K562 (cell line): ENCODE data around the gene CHDH. TPM values are rescaled to one million over a fixed set of nuclear protein-coding genes. Genes with fewer than 3 reads are reported as not detected.

ENCODE experiments used
- ATAC-seq: fragments of 200-7000 bp; cut with Tn5 transposase; 3 replicates; pipeline ENCODE4 v1.9.1; 2020; ENCODE audit warnings: moderate library complexity
- BruUV-seq: library from RNA; stranded (reverse); fragments of 400-500 nt; replicated peaks from 2 replicates; lab custom pipeline; 2021; lab: Mats Ljungman, UMichigan
- CTCF ChIA-PET: fragments of 300-600 bp; formaldehyde crosslinking; extraction: SDS; loops from one replicate; lab custom pipeline; 2021; ENCODE audit warnings: low intra/inter-chr PET ratio; lab: Yijun Ruan, JAX
- POLR2A ChIA-PET: fragments of 300-600, 350-650 bp; sonication (Branson Sonifier 250); formaldehyde crosslinking; extraction: SDS; loops from one replicate; lab custom pipeline; 2021; ENCODE audit warnings: antibody characterized with exemption, inconsistent platforms; lab: Yijun Ruan, JAX
- DNase-seq, 4 experiments: peaks; one replicate each; pipeline versions ENCODE4 v3.0.0 to v3.0.0-alpha.2; 2011 to 2018; ENCODE audit warnings: low spot score in 3 of 4, mixed read lengths in 3 of 4; ENCODE audit errors: extremely low read depth in 1 of 4
- FAIRE-seq: peaks from 2 replicates; lab custom pipeline; 2011; peaks lifted over from hg19 to GRCh38; lab: Jason Lieb, UNC
- H2AFZ ChIP-seq: 2 replicates; pipeline ENCODE4 v1.6.0; 2011; ENCODE audit warnings: low read depth, low read length, control low read depth, inconsistent platforms
- H3K27ac ChIP-seq: fragments of 200-600 bp; 3 replicates; pipeline ENCODE4 v1.8.0; 2011; ENCODE audit warnings: low read depth, mild to moderate bottlenecking, control low read depth, inconsistent platforms, low read length, moderate library complexity, mixed read lengths; ENCODE audit errors: extremely low read depth
- H3K27me3 ChIP-seq, 2 experiments: fragments of 300-600 bp in 1 of 2; 2 replicates in 1 of 2; 3 replicates in 1 of 2; pipeline versions ENCODE4 v1.6.0 to v1.8.0; 2011; ENCODE audit warnings: inconsistent platforms in 2 of 2, low read length in 2 of 2, mild to moderate bottlenecking in 1 of 2, mixed read lengths in 1 of 2, moderate library complexity in 1 of 2; ENCODE audit not compliant: control insufficient read depth in 2 of 2, insufficient read depth in 2 of 2
- H3K36me3 ChIP-seq: fragments of 300-600 bp; 3 replicates; pipeline ENCODE4 v1.8.0; 2011; ENCODE audit warnings: mild to moderate bottlenecking, low read length, inconsistent platforms; ENCODE audit not compliant: control insufficient read depth, insufficient read depth
- H3K4me1 ChIP-seq, 2 experiments: fragments of 200-600 bp in 1 of 2; replicated peaks in 1 of 2; 2 replicates in 1 of 2; 3 replicates in 1 of 2; pipeline versions ENCODE4 v1.5.1 to v1.8.0; 2011; ENCODE audit warnings: inconsistent platforms in 2 of 2, low read length in 2 of 2, mild to moderate bottlenecking in 1 of 2, mixed read lengths in 1 of 2, moderate library complexity in 1 of 2; ENCODE audit not compliant: control insufficient read depth in 2 of 2, insufficient read depth in 2 of 2
- H3K4me2 ChIP-seq: 2 replicates; pipeline ENCODE4 v1.6.1; 2011; ENCODE audit warnings: low read length, control low read depth, inconsistent platforms, mixed read lengths; ENCODE audit not compliant: insufficient read depth
- H3K4me3 ChIP-seq: fragments of 200-600 bp; sonication (generic), shearing (Covaris generic); 2 replicates; pipeline ENCODE4 v1.5.1; 2016; ENCODE audit warnings: control low read depth, inconsistent platforms
- H3K79me2 ChIP-seq: fragments of 200-600 bp; 3 replicates; pipeline ENCODE4 v1.8.0; 2011; ENCODE audit warnings: low read length, inconsistent platforms; ENCODE audit not compliant: control insufficient read depth, insufficient read depth
- H3K9ac ChIP-seq, 2 experiments: 2 replicates each; pipeline versions ENCODE4 v1.6.0 to v1.6.1; 2011; ENCODE audit warnings: low read depth in 2 of 2, low read length in 2 of 2, control low read depth in 1 of 2, inconsistent platforms in 1 of 2, mild to moderate bottlenecking in 1 of 2, mixed read lengths in 1 of 2; ENCODE audit not compliant: insufficient read depth in 1 of 2
- H3K9me1 ChIP-seq: one replicate; pipeline ENCODE4 v1.6.0; 2011; ENCODE audit warnings: inconsistent platforms, mild to moderate bottlenecking, low read length, moderate library complexity; ENCODE audit not compliant: control insufficient read depth, insufficient read depth
- H3K9me3 ChIP-seq: replicated peaks from 2 replicates; pipeline ENCODE4 v1.5.1; 2011; ENCODE audit warnings: low read depth, low read length, inconsistent platforms; ENCODE audit not compliant: control insufficient read depth, insufficient read depth
- H4K20me1 ChIP-seq: replicated peaks from 2 replicates; pipeline ENCODE4 v1.6.1; 2011; ENCODE audit warnings: low read length, inconsistent platforms, mixed read lengths; ENCODE audit not compliant: control insufficient read depth, insufficient read depth
- CBX3 ChIP-seq, 2 experiments: IDR thresholded peaks; 1 replicate in 1 of 2; 2 replicates in 1 of 2; pipeline ENCODE4 v1.6.1; 2012; ENCODE audit warnings: inconsistent platforms in 2 of 2, low read length in 2 of 2, borderline replicate concordance in 1 of 2, control low read depth in 1 of 2
- HNRNPL ChIP-seq: fragments of 200-400 bp; formaldehyde crosslinking; IDR thresholded peaks from 2 replicates; pipeline ENCODE4 v1.6.1; 2017; ENCODE audit warnings: low read depth, mild to moderate bottlenecking, low read length
- KAT7 ChIP-seq: sonication (generic); formaldehyde crosslinking; IDR thresholded peaks from 2 replicates; pipeline ENCODE4 v1.8.0; 2022; ENCODE audit warnings: missing genetic modification reagents, mild to moderate bottlenecking, borderline replicate concordance
- KLF13 ChIP-seq: fragments of 450-650 bp; IDR thresholded peaks from 2 replicates; pipeline ENCODE4 v1.6.1; 2016; ENCODE audit warnings: missing genetic modification characterization, low read depth, mild to moderate bottlenecking, missing compliant biosample characterization, moderate library complexity, borderline replicate concordance
- PHB2 ChIP-seq: fragments of 450-650 bp; IDR thresholded peaks from 2 replicates; pipeline ENCODE4 v1.6.1; 2017; ENCODE audit warnings: low read depth
- ZNF785 ChIP-seq: fragments of 250-450 bp; sonication (Bioruptor Pico); IDR thresholded peaks from 2 replicates; pipeline ENCODE4 v1.4.0; 2020; ENCODE audit warnings: mild to moderate bottlenecking
- WGBS: fragments of 100-300 bp; shearing (Covaris generic); methylation state at CpG from one replicate; pipeline ENCODE4 v1.1.6; 2016; ENCODE audit warnings: low coverage, mixed read lengths; ENCODE audit not compliant: insufficient coverage; ENCODE audit errors: missing lambda C conversion rate; 5-methylcytosine and 5-hydroxymethylcytosine counted together
- in situ Hi-C: fragments of 300-500 bp; cut with MboI; formaldehyde crosslinking; loops from 4 replicates; pipeline ENCODE4 v1.15.0; 2018; ENCODE audit warnings: inconsistent platforms, mixed read lengths
- intact Hi-C: fragments of 100-400 bp; cut with micrococcal nuclease; formaldehyde crosslinking; loops from 2 replicates; pipeline ENCODE4 v1.14.2; 2022
- polyA plus RNA-seq, 8 experiments: library from polyadenylated mRNA; depleted of rRNA in 4 of 8; stranded (reverse) in 5 of 8; unstranded in 3 of 8; fragments of >200 nt; fragmentation: Nextera tagmentation in 2 of 8; fragmentation: Illumina TruSeq in 1 of 8; extraction: Ambion mirVana in 2 of 8; extraction: Trizol in 1 of 8; gene quantifications; 2 replicates each; pipeline versions ENCODE4 v1.2.1 to v1.2.3, GENCODE V29; 2011 to 2014; ENCODE audit warnings: inconsistent platforms in 1 of 8, missing spikeins in 1 of 8
- total RNA-seq, 7 experiments: library from RNA; depleted of rRNA in 6 of 7; stranded (reverse); fragments of >200 nt in 6 of 7; fragmentation: Illumina TruSeq in 2 of 7; extraction: Trizol in 2 of 7; gene quantifications; 2 replicates each; pipeline versions ENCODE4 v1.2.1 to v1.2.3, GENCODE V29; 2011 to 2021; ENCODE audit warnings: low replicate concordance in 1 of 7
- TF ChIP-seq, protein P1 (sequence below): fragments of 250-450 bp; sonication (Bioruptor Pico); IDR thresholded peaks from 2 replicates; pipeline ENCODE4 v1.4.0; 2020; ENCODE audit warnings: mild to moderate bottlenecking, moderate library complexity
- TF ChIP-seq, protein P2 (sequence below): sonication (generic); formaldehyde crosslinking; IDR thresholded peaks from 2 replicates; pipeline ENCODE4 v1.8.0; 2022; ENCODE audit warnings: missing genetic modification reagents, mild to moderate bottlenecking, moderate library complexity, borderline replicate concordance
- TF ChIP-seq, protein P3 (sequence below): sonication (generic); formaldehyde crosslinking; IDR thresholded peaks from 2 replicates; pipeline ENCODE4 v1.8.1; 2023; ENCODE audit warnings: mild to moderate bottlenecking, missing genetic modification reagents
- TF ChIP-seq, protein P4 (sequence below): fragments of 450-650 bp; IDR thresholded peaks from 2 replicates; pipeline ENCODE4 v1.6.1; 2016
- TF ChIP-seq, protein P5 (sequence below): fragments of 450-650 bp; formaldehyde crosslinking; IDR thresholded peaks from 2 replicates; pipeline ENCODE4 v1.4.0; 2020; ENCODE audit warnings: mild to moderate bottlenecking, mixed read lengths

The CHDH gene
- total and polyA plus RNA-seq, 9 of the 15 experiments (the other 6 are each of a cell fraction or from before 2014, with no cell fraction given): 0.06 to 1.9 (median 0.46) TPM

DNA sequence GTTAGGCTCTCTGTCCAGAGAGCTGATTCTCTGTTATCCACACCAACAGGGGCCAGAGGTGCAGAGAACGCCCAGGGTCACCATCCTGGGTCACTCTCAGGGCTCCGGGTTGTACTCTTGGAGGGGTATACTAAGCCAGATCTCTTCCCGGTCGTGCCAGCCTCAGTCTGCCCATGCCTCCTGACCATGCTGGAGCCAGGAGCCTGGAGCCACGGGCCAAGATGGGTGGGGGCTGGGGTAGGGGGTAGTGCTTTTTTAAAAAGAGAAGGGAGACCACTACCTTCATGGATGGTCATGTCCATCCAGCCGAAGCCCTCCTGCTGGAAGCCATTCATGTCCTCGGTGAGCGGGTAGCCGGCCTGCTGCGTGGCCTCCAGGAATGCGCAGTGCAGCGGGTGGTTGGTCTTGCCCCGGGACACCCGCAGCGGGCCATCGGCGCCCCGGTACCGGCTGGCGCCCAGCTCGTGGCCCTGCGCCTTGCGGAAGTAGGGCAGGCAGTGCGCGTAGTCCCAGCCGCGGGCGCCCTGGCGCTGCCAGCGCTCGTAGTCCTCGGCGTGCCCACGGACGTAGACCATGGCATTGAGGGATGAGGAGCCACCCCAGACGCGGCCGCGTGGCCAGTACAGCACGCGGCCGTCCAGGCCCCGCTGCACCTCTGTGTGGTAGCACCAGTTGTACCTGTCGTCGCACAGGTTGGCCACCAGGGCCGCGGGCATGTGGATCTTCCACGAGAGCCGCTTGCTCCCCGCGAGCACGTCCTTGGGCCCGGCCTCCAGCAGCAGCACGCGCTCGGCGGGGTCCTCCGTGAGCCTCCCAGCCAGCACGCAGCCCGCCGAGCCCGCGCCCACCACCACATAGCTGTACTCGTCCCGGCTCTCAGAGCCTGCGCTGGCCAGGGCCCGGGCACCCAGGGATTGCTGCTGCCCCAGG, 22.9 kb downstream of the CHDH start:
- no peak for DNase-seq
- intact Hi-C loops: no loop called here
- TF ChIP-seq HNRNPL: peak; percentile 29; the same call in 1 of the 2 replicates
- no peak for TF ChIP-seq KAT7 (CRISPR knock-in tag)
- TF ChIP-seq, protein P1, sequence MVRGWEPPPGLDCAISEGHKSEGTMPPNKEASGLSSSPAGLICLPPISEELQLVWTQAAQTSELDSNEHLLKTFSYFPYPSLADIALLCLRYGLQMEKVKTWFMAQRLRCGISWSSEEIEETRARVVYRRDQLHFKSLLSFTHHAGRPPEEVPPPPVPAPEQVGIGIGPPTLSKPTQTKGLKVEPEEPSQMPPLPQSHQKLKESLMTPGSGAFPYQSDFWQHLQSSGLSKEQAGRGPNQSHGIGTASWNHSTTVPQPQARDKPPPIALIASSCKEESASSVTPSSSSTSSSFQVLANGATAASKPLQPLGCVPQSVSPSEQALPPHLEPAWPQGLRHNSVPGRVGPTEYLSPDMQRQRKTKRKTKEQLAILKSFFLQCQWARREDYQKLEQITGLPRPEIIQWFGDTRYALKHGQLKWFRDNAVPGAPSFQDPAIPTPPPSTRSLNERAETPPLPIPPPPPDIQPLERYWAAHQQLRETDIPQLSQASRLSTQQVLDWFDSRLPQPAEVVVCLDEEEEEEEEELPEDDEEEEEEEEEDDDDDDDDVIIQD (CRISPR knock-in tag): no peak
- no peak for TF ChIP-seq KLF13 (tag)
- no peak for TF ChIP-seq PHB2
- TF ChIP-seq ZNF785: no peak
- TF ChIP-seq, protein P2, sequence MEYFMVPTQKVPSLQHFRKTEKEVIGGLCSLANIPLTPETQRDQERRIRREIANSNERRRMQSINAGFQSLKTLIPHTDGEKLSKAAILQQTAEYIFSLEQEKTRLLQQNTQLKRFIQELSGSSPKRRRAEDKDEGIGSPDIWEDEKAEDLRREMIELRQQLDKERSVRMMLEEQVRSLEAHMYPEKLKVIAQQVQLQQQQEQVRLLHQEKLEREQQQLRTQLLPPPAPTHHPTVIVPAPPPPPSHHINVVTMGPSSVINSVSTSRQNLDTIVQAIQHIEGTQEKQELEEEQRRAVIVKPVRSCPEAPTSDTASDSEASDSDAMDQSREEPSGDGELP: no peak
- TF ChIP-seq, protein P3, sequence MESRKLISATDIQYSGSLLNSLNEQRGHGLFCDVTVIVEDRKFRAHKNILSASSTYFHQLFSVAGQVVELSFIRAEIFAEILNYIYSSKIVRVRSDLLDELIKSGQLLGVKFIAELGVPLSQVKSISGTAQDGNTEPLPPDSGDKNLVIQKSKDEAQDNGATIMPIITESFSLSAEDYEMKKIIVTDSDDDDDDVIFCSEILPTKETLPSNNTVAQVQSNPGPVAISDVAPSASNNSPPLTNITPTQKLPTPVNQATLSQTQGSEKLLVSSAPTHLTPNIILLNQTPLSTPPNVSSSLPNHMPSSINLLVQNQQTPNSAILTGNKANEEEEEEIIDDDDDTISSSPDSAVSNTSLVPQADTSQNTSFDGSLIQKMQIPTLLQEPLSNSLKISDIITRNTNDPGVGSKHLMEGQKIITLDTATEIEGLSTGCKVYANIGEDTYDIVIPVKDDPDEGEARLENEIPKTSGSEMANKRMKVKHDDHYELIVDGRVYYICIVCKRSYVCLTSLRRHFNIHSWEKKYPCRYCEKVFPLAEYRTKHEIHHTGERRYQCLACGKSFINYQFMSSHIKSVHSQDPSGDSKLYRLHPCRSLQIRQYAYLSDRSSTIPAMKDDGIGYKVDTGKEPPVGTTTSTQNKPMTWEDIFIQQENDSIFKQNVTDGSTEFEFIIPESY: 0 out of 2 replicates have a peak, but pooled peaks have one; percentile 12
- TF ChIP-seq, protein P4, sequence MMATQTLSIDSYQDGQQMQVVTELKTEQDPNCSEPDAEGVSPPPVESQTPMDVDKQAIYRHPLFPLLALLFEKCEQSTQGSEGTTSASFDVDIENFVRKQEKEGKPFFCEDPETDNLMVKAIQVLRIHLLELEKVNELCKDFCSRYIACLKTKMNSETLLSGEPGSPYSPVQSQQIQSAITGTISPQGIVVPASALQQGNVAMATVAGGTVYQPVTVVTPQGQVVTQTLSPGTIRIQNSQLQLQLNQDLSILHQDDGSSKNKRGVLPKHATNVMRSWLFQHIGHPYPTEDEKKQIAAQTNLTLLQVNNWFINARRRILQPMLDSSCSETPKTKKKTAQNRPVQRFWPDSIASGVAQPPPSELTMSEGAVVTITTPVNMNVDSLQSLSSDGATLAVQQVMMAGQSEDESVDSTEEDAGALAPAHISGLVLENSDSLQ: no peak
- TF ChIP-seq, protein P5, sequence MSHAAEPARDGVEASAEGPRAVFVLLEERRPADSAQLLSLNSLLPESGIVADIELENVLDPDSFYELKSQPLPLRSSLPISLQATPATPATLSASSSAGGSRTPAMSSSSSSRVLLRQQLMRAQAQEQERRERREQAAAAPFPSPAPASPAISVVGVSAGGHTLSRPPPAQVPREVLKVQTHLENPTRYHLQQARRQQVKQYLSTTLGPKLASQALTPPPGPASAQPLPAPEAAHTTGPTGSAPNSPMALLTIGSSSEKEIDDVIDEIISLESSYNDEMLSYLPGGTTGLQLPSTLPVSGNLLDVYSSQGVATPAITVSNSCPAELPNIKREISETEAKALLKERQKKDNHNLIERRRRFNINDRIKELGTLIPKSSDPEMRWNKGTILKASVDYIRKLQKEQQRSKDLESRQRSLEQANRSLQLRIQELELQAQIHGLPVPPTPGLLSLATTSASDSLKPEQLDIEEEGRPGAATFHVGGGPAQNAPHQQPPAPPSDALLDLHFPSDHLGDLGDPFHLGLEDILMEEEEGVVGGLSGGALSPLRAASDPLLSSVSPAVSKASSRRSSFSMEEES (CRISPR knock-in tag): no peak
- TF ChIP-seq CBX3 (IDR thresholded peaks at IDR 0.05; ENCODE audit: borderline replicate concordance in 1 of 2, low read length in 2 of 2): no peak
- no peaks in the 10 kb centered on the region for H3K79me2 ChIP-seq
- in situ Hi-C loops: no loop called here
- H3K9ac ChIP-seq: no peak overlapping the region
- no peak for FAIRE-seq
- H3K9me1 ChIP-seq: no peaks in the 10 kb centered on the region
- no peaks in the 10 kb centered on the region for H3K9me3 ChIP-seq
- no peak overlapping the region for H2AFZ ChIP-seq
- H3K27me3 ChIP-seq: peaks cover 0 to 18% of the 10 kb centered on the region in 2 experiments; a peak in 2 of 5 replicates
- H3K4me3 ChIP-seq: no peak overlapping the region
- H4K20me1 ChIP-seq: no peaks in the 10 kb centered on the region; the same call in 1 of the 2 replicates
- no peaks in the 10 kb centered on the region for H3K4me1 ChIP-seq
- H3K36me3 ChIP-seq: no peaks in the 10 kb centered on the region
- no peak for ATAC-seq
- no peak overlapping the region for H3K4me2 ChIP-seq
- H3K27ac ChIP-seq: no peak overlapping the region
- WGBS: 59% methylated on average over 31 of the region's 67 CpGs
- ChIA-PET CTCF (no interaction called here), POLR2A (no interaction called here)
- BruUV-seq: no TSS peak
